Measurements from ENCODE around the gene HSD3B1. TPM values are rescaled to one million over a fixed set of nuclear protein-coding genes. Genes with fewer than 3 reads are reported as not detected.

HSD3B1 gene
- total and polyA plus RNA-seq, 9 of the 15 experiments (the other 6 are each of a cell fraction or from before 2014, with no cell fraction given), result not detected

- ChIA-PET CTCF (ENCODE audit: low intra/inter-chr PET ratio) (no interaction called here), POLR2A (interaction anchor here (0.8 to 1.3 kb wide), 3 partner anchors 9 to 52 kb away, joined by 3 to 5 read pairs (median 4); no protein-coding TSS in a partner anchor)
- intact Hi-C loops (cut with micrococcal nuclease) (loop anchor here (10.0 kb wide), 2 partner anchors 133 to 203 kb away; no protein-coding TSS in a partner anchor), in situ Hi-C loops (cut with MboI) (no loop called here)
- no peaks in the 10 kb centered on the region for H3K79me2 ChIP-seq (ENCODE audit: control insufficient read depth, insufficient read depth, low read length)
- H3K4me3 ChIP-seq, result no peak overlapping the region
- no peak overlapping the region for H3K27ac ChIP-seq (ENCODE audit: extremely low read depth, low read depth, low read length)
- FAIRE-seq, result no peak
- no peak overlapping the region for H3K9ac ChIP-seq (ENCODE audit: insufficient read depth in 1 of 2, low read depth in 2 of 2, low read length in 2 of 2)
- TF ChIP-seq TGIF2 (CRISPR knock-in tag; IDR thresholded peaks at IDR 0.05), result no peak
- TF ChIP-seq, protein P1, sequence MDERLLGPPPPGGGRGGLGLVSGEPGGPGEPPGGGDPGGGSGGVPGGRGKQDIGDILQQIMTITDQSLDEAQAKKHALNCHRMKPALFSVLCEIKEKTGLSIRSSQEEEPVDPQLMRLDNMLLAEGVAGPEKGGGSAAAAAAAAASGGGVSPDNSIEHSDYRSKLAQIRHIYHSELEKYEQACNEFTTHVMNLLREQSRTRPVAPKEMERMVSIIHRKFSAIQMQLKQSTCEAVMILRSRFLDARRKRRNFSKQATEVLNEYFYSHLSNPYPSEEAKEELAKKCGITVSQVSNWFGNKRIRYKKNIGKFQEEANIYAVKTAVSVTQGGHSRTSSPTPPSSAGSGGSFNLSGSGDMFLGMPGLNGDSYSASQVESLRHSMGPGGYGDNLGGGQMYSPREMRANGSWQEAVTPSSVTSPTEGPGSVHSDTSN (CRISPR knock-in tag; IDR thresholded peaks at IDR 0.05; ENCODE audit: low read depth), result no peak
- TF ChIP-seq, protein P1 (tag; conservative IDR thresholded peaks at IDR 0.05; ENCODE audit: low read depth), result peak; percentile 59; the same call in 1 of the 2 replicates
- H3K9me3 ChIP-seq (replicated peaks; ENCODE audit: control insufficient read depth, insufficient read depth, low read depth, low read length), result no peaks in the 10 kb centered on the region
- no peaks in the 10 kb centered on the region for H3K36me3 ChIP-seq (ENCODE audit: control insufficient read depth, insufficient read depth, low read length)
- DNase-seq (ENCODE audit: extremely low read depth in 1 of 4, low spot score in 3 of 4), result no peak
- WGBS (ENCODE audit: insufficient coverage, low coverage, missing lambda C conversion rate), result 0% methylated on average over 5 of the region's 5 CpGs
- ATAC-seq, result no peak
- no TSS peak for BruUV-seq (replicated peaks)
- no peak overlapping the region for H2AFZ ChIP-seq (ENCODE audit: low read depth, low read length)
- H3K4me2 ChIP-seq (ENCODE audit: insufficient read depth, low read length), result no peak overlapping the region
- no peaks in the 10 kb centered on the region for H3K27me3 ChIP-seq (ENCODE audit: control insufficient read depth in 2 of 2, insufficient read depth in 2 of 2, low read length in 2 of 2)
- no peaks in the 10 kb centered on the region for H3K4me1 ChIP-seq (replicated peaks in 1 of 2; ENCODE audit: control insufficient read depth in 2 of 2, insufficient read depth in 2 of 2, low read length in 2 of 2)
- no peaks in the 10 kb centered on the region for H3K9me1 ChIP-seq (ENCODE audit: control insufficient read depth, insufficient read depth, low read length)
- no peaks in the 10 kb centered on the region; the same call in 1 of the 2 replicates for H4K20me1 ChIP-seq (replicated peaks; ENCODE audit: control insufficient read depth, insufficient read depth, low read length)
These were observed 34.8 kb upstream of the HSD3B1 start for GRCh38 chr1:119472080-119472818.
